NCI-H1417 treated with DMSO at 0.1 percent for 48 hours (cell line): ENCODE data around the gene PINK1.
"Not testable (repeated sequence)": the region's sequence is repeated elsewhere in the genome, so short reads cannot be mapped to it uniquely, and the experiment has no call there.

Source experiments
- DNase-seq: peaks from one replicate; lab custom pipeline; 2025; lab: John Stamatoyannopoulos, UW

Gene PINK1

DNA sequence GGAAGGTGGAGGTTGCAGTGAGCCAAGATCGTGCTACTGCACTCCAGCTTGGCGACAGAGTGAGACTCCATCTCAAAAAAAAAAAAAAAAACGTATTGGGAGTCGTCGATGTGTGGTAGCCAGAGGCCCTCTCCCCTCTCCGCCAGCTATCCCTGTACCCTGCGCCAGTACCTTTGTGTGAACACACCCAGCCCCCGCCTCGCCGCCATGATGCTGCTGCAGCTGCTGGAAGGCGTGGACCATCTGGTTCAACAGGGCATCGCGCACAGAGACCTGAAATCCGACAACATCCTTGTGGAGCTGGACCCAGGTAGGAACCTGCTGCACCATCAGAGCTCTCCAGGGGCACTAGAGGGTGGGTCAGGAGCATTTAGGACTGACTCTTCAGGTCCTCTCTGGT, 12.2 kb downstream of the PINK1 start:
- DNase-seq, result no peak

DNA sequence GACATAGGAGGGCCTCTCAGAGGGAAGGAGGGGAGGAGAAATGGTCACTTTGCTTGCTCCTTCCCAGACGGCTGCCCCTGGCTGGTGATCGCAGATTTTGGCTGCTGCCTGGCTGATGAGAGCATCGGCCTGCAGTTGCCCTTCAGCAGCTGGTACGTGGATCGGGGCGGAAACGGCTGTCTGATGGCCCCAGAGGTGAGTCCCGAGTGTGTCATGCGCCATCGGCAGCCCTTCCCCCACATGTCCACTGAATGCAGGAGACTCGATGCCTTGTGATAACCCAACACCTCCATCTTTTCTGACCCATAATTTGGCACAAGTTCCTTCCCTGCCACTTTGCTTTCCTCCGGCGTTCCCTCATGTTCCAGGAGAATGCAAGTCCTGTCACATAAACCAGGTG, 15.2 kb downstream of the PINK1 start:
- DNase-seq, result no peak

DNA sequence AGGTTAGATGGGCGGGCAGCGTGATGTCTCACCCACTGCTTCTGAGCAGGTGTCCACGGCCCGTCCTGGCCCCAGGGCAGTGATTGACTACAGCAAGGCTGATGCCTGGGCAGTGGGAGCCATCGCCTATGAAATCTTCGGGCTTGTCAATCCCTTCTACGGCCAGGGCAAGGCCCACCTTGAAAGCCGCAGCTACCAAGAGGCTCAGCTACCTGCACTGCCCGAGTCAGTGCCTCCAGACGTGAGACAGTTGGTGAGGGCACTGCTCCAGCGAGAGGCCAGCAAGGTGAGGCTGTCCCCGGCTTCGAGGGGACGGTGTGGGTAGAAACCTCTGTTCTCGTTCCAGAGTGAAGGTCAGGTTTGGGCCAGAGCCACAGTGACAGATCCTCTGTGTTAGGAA, 15.7 kb downstream of the PINK1 start:
- no peak for DNase-seq

DNA sequence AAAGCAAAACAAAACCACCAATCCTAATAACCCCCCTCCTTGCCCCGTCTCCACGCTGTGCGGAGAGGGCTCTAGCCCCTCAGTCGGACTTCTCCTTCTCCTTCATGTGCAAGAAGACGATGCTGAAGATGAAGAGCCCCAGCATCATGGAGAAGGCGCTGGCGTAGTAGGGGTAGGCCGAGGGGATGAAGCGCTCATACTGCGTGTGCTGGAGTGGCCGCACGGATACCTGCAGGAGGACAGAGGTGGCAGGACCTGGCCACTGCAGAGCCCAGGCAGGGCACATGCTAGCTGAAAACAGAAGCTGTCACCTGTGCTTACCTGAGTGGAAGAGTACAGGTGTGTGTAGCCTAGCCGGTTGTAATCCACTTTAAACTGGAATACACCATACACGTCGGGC, 19.0 kb downstream of the PINK1 start:
- DNase-seq, result no peak

DNA sequence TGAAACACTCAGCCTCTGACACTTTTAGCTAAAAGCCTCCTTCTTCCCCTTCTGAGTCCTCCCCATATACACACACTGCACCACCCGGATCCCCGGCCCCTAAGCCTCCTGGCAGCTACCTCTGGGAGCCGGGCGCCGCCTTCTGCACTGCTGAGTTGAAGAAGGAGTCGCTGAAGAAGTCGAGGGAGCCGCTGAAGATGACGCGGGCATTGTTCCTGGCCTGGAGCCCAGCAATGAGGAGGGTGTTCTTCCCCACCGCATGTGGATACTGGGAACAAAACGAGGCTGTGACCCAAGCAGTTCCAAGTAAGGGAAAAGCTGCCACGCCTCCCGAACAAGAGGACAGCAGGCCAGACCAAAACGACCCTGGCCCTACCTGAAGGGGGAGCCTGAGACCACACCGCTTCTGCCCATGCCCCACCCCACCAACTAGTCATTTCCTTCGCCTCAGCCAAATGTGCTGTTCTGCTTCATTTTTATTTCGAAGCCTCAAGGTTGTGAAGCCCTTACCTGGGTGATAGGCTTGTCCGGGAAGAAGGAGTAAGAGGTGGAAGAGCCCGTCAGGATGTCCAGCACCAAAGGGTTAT, 20.9 kb downstream of the PINK1 start:
- DNase-seq, result no peak

DNA sequence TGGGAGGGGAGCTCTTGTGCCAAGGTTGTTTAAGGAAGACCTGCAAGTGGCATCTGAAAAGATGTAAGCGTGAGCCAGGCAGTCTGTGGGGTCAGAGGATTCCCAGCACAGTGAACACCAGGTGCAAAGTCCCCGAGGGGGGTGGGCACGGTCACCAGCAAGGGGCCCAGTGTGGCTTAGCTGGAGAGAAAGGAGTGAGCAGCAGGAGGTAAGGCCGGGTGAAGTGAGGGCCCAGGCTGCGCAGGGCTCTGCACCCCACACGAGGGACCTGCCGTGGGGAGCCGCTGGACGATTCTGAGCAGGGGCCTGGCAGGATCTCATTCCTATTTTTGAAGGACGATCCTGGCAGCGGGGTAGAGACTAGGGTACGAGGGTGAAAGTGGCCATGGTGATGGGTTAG, 23.8 kb downstream of the PINK1 start:
- DNase-seq, result no peak

DNA sequence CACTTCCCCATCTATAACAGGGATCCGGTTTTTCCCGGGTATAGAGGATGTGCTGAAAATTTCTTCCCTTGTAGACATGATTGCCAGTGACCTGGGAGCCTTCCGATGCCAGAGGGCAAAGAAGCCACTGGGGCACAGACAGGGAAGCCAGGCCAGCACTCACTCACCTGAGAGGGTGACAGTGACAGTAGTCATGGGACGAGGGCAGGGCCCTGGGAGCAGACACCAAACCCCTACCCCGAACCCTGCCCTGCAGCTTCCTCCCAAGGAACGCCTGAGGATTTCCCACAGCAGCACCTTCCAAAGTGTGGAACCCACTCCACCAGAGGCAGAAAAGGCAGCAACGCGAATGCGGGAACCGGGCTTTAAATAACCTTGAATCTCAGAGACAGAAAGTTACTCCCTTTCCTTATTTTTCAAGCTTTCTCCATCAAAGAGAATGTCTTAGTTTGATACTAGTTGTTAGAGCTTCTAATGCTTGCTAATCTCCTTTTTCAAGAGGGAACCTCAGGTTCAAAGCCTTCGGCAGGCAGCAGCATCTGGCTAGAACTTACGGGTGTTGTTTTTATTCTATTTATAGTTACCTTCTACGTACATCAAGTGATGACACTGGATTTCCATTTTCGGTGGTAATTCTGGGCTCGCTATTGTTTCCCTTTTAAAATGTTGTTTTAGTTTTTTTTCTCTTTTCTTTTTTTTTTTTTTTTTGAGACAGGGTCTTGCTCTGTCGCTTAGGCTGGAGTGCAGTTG, 25.1 kb downstream of the PINK1 start:
- no peak for DNase-seq

DNA sequence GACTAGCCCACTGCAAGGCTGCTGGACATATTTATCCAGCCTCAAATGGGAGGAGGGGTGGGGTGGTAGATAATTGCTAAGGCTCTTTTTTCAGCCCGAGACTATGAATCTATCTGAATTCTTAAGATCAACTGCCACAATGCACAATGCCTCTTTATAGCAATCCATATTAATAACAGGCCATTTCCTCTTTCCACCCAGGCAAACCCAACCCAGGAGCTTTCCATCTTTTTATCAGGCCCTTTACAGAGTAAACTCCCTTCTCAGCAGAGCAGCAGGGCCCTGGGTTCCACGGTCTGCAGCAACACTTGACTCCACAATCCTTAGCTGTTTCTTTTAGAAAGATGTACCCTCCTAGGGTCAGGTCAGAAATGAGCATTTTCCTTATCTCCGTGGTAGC, 27.1 kb downstream of the PINK1 start:
- DNase-seq, result no peak

DNA sequence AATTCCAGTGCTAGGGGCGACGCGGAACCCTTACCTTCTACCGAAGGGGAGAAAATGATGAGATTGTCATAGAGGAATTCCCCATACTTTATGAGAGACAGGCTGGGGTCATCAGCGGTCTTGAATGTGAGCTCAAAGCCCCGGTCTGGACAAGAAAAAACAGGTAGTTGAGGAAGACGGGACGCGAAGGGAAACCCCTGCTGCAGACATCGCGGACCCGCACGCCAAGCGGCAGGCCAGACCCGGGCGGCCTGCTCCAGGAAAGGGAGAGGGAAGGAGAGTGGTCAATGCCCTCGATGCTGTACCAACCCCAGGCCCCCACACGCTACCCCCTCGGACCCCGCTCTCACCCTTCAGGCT, 27.6 kb downstream of the PINK1 start:
- no peak for DNase-seq

DNA sequence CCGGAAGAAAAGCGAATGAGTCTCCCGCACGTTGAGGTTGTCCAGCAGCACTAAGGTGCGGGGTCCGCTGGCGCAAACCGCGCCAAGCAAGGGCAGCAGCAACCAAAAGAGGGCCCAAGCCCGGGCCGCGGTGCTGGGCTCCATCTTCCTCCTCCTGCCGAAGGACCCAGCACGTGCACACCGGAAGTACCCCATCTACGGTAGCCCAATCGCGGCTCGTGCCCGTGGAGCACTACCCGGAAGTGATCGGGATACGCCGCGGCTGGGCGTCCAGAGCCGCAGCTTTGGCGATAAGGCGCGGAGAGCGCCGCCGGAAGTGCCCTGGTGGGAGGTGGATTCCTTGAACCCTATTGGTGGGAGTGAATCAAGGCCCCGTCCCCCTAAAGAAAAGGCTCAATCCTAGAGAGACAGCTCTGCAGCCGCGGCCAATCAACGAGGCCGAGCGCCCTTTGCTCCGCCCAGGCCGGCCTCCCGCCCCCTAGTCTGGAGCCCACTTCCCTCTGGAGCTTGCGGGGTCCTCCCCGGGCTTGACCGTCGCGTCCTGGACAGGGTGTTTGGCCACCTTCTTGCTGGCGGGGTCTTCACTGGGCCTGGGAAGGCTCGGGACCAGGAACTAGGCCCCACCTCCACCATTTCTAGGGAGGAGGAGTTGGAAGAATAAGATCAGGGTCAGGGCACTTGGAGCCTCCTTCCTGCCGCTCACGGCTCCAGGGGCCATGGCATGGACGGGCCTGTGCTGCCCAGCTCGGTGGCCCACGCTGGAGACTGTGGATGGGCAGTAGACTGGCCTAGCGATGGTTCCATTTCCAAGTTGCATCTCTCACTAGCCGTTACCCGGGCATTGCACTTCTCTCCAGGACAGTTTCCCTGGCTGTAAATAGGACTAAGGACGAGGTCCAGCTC, 28.2 kb downstream of the PINK1 start, which contains the start of gene DDOST:
TSS of gene DDOST (minus strand) at position 163 of the 903 bp plus-strand sequence. CDS start at position 144, 19 bp downstream.
- peak; percentile 92 for DNase-seq

DNA sequence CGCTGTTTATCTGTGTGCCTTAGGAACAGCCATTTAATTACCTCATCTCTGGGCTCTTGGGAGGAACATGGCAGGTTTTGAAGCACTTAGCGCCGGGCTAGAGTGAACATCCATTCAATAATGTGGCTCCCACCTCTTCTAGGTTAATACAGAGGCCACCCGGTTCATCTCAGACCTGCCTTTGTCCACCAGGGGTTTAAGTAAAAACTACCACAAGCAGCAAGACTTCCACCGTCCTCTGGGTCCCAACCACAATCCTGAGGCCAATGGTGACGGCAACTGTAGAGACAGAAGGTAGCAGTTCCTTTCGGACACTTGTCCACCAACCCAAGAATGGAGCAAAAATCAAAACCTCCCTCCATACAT, 28.8 kb downstream of the PINK1 start:
- DNase-seq, result no peak

DNA sequence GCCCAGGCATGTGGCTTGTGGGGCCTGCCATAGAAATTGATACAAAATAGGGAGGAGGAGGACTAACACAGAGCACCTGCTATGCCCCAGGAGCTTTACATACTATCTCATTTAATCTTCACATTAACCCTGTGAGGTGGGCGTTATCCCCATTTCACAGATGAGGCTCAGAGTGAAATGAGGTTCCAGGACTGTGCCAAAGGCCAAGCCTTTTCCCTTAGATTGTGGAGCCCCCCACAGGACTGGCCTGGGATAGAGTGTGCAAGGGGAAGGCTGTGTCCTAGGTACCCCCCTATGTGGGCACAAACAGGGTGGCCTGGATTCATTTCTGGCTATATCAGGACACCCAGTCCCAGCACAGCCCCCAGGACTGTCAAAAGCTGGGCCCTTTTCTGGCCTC, 30.1 kb downstream of the PINK1 start:
- no peak for DNase-seq

DNA sequence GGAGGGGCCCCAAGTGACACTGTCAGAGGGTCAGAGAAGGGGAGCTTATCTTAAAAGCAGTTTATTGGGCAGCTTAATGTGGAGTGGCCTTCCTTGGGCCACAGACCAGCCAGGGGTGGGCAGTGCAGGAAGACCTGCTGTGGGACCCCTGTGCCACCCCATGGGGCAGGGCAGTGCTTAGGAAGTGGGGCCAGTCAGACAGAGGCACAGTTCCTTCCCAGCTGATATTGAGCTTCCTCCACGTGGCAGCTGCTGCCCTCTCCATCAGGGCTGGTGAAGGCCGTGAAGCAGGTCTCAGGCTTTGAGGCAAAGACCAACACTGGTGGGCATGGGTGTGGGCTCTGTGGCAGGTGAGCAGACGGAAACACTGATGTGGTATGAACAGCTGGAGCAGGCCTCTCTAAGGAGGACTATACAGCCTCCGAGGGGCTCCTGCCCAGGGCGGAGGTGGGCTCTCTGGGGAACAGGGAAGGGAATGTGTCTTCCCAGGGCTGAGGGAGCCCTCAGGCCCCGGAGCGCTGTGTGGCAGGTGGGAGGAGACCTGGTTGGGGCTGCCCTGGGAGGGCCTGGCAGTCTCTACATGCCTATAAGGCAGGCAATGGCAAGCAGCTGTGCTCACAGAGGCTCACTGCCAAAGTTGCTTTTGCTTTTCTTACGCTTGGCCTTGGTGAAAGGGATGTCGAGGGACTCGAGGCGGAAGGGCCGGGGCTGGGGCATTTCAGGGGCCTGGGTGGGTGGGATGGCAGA, 30.9 kb downstream of the PINK1 start:
- DNase-seq, result no peak

DNA sequence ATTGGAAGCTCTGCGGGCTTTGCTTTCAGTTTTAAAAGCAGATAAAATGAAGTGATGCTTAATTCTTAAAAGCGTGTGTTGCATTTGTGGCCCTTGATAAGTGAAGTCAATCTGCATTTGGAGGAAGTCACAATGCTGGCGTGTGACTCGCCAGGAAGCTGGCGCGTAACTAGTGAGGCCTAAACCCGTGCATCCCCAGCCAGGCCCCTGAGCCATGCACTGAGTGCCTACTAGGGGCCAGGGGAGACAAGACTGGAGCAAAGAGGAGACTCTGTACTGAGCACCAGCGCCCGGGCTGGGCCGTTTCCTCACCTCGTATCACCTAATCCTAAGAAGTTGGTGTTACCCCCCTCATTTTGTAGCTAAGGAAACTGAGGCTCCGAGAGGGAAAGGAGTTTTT, 32.5 kb downstream of the PINK1 start:
- DNase-seq, result no peak

DNA sequence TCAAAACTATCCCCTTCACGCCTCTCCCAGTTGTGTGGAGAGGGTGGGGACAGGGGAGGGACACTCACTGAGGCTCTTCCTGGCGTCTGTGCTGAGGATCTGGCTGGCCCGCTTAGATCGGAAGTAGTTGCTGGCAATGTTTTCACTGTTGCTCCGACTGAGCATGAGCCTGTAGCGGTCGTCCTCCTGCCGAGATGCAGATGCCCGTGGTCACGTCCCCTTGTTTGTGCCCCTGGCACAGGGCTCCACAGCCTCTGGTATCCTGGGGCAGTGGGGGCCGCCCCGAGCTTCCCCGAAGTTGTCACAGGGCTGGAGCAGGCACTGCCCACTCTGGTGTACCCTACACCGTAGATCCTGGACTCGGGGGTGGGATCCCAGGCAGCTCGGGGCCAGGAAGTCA, 32.9 kb downstream of the PINK1 start:
- DNase-seq, result no peak

DNA sequence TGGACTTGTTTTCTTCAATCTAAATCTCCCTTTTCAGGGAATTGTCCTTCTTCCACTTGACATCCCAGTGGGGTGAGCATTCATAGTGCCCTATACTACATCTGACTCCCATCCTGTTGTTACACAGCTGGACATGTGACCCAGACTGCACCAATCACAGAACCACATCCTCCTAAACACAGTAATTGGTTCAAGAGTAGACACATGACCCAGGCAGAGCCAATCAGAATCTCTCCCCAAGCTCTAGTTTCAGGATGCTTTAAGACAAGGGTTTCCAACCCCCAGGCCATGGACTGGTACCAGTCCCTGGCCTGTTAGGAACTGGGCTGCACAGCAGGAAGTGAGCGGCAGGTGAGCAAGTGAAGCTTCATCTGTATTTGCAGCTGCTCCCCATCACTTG, 33.5 kb downstream of the PINK1 start:
- DNase-seq, result no peak

DNA sequence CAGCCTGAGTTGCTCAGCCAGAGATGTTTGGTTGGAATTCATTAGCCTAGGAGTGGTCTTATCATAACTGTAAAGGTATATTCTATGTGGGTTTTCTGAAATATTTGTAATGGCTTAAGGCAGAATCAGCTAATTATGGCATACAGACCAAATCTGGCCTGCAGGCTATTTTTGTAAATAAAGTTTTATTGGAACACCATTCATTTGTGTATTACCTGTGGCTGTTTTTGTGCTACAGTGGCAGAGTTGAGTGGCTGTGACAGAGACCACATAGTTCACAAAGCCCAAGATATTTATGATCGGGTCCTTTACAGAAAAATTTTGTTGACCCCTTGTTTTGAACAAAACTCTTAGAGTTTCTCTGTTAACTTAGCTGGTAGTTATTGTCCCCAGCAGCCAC, 35.3 kb downstream of the PINK1 start:
- no peak for DNase-seq

DNA sequence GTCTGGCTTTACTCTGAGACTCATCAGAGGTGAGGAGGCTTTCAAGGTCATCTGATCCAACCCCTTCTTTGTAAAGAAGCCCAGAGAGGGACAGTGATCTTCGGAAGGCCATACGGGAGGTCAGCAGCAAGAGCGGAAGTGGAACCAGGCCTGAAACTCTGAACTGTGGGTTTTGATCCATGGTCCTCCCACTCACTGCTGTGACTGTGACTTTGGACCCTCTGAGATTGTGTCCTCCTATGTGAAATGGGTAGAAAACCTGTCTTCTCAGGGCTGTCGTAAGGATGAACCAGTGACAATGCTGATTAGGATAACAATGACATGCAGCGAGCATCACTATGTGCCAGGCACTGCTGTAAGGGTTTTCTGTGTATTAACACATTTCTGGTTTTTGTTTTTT, 37.7 kb downstream of the PINK1 start:
- DNase-seq, result no peak

DNA sequence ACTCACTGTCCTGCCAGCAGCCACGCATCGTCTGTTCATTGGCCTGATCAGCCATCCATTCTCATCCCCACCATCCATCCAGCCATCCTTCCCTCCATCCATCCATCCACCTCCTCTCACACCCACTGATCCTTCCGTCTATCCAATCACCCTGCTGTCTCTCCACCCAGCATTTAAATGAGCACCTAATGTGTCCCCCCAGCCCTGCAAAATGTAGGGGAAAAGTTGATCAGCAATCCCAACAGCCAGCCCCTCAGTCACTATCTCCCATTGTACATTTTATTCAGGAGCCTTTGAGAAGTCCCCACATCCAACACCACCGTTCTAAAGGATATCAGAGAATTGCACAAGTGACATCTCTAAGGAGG, 39.0 kb downstream of the PINK1 start:
- no peak for DNase-seq

DNA sequence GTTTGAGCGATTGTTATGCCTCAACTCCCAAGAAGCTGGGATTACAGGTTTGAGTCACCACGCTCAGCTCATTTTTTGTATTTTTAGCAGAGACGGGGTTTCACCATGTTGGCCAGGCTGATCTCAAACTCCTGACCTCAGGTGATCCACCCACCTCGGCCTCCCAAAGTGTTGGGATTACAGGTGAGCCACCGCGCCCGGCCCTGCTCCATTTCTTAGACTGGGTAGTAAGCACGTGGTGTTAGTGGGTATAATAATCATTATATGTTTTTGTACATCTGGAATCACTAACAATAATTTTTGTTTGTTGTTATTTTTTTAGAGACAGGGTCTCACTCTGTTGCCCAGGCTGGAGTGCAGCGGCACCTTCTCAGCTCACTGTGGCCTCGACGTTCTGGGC, 40.4 kb downstream of the PINK1 start:
- DNase-seq, result not testable (repeated sequence)

DNA sequence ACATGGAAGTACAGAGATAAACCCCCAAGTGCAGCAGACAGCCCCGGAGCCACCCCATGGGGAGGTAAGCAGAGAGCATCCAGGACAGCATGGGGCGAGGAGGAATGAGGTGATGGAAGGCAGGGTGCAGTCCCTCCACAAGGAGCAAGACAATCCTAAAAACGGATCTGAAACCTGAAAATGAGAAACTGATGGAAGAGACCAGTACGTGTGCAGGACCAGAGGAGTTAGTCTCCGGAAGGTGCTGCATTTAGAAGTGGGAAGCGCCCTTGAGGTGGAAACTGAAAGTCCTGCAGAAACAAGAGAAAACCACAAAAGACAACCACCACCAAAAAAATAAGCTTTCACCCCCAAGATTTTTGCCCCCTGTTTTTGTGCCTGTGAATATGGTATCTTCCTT, 45.3 kb downstream of the PINK1 start:
- DNase-seq, result no peak

DNA sequence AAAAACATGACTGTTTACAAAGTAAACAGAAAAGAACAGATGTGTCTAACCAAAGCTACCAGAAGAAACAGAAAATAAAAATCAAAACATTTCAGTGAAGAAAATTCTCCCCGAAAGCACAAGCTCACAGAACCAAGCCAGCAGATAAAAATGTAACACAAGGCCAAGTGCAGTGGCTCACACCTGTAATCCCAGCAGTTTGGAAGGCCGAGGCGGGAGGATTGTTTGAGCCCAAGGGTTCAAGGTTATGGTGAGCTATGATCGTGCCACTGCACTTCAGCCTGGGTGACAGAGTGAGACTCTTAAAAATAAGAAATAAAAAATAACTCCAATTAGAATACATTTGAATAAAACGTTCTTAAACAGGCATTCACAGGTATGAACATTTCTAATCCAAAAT, 47.0 kb downstream of the PINK1 start:
- DNase-seq, result no peak

DNA sequence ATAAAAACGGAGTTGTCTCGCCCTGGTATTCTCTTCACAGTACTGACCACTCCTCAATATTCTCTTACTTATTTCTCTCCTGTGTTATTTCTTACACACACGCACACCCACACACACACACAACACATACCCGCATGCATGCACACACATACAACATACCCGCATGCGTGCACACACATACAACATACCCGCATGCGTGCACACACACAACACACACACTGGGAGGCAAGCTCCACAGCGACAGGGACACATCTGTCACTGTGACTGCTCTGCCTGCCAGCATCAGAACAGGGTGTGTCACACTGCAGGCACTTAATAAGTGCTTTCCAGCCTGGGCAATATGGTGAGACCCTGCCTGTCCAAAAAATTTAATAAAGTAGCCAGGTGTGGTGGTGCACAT, 48.7 kb downstream of the PINK1 start:
- DNase-seq, result no peak
